ENCODE data around the gene GATM. TPM values are rescaled to one million over a fixed set of nuclear protein-coding genes. Genes with fewer than 3 reads are reported as not detected.

GATM gene
- total and polyA plus RNA-seq, 10 of the 15 experiments (the other 5 are each of a cell fraction or from before 2014, with no cell fraction given), result 11.7 to 83.1 (median 38.2) TPM

- BruUV-seq (replicated peaks), result no TSS peak
- in situ Hi-C loops (cut with MboI), result no loop called here
These were observed 46.4 kb downstream of the GATM start for GRCh38 chr15:45331972-45332371.

More at GRCh38 chr15:45331972-45332371, 46.4 kb downstream of the GATM start:
- no peak overlapping the region for H3K4me2 ChIP-seq (ENCODE audit: control insufficient read depth, insufficient read depth)
- 77% methylated on average over 4 of the region's 4 CpGs for WGBS (ENCODE audit: insufficient coverage, insufficient replicate concordance, low lambda C conversion rate, missing lambda C conversion rate)
- FAIRE-seq (no peak), ATAC-seq (no peak), DNase-seq (ENCODE audit: low read depth, low spot score) (no peak)
- intact Hi-C loops (cut with micrococcal nuclease; ENCODE audit: unreplicated experiment), result no loop called here
- no peak overlapping the region for H2AFZ ChIP-seq (ENCODE audit: control insufficient read depth, low read depth, low read length)
- SMC1A ChIA-PET (ENCODE audit: uncharacterized antibody, unreplicated experiment), result no interaction called here
- no peaks in the 10 kb centered on the region for H3K36me3 ChIP-seq (ENCODE audit: control insufficient read depth in 2 of 2, insufficient read depth in 2 of 2, low read length in 1 of 2)
- H3K4me1 ChIP-seq (ENCODE audit: control insufficient read depth, insufficient read depth, low read length), result peaks cover 4% of the 10 kb centered on the region; the same call in 1 of the 2 replicates
- no peak for TF ChIP-seq RCOR1 (conservative IDR thresholded peaks at IDR 0.05; ENCODE audit: low read depth, low read length)
- no peak for TF ChIP-seq E2F4 (IDR thresholded peaks at IDR 0.05; ENCODE audit: low read depth, low read length)
- no peak for TF ChIP-seq ELK1 (IDR thresholded peaks at IDR 0.05; ENCODE audit: low read depth, low read length)
- TF ChIP-seq POLR2A (IDR thresholded peaks at IDR 0.05; ENCODE audit: low read depth, low read length), result no peak
- TF ChIP-seq POLR2AphosphoS5 (IDR thresholded peaks at IDR 0.05; ENCODE audit: low read length), result no peak
- TF ChIP-seq ZNF592 (IDR thresholded peaks at IDR 0.05), result no peak
- TF ChIP-seq CBX5 (IDR thresholded peaks at IDR 0.05; ENCODE audit: low read depth), result no peak
- no peak for TF ChIP-seq SMC3 (IDR thresholded peaks at IDR 0.05; ENCODE audit: borderline replicate concordance, low read length)
- TF ChIP-seq STAT1 (conservative IDR thresholded peaks at IDR 0.05), result no peak
- no peak for TF ChIP-seq GATAD2B (conservative IDR thresholded peaks at IDR 0.05; ENCODE audit: low read depth)
- no peak for TF ChIP-seq SMAD1 (IDR thresholded peaks at IDR 0.05; ENCODE audit: low read depth, partially characterized antibody)
- no peak for TF ChIP-seq FOXK2 (IDR thresholded peaks at IDR 0.05)
- no peak for TF ChIP-seq BACH1 (IDR thresholded peaks at IDR 0.05; ENCODE audit: borderline replicate concordance)
- no peak for TF ChIP-seq POLR2AphosphoS2 (IDR thresholded peaks at IDR 0.05; ENCODE audit: low read depth, low read length)
- no peaks in the 10 kb centered on the region for H3K27me3 ChIP-seq (replicated peaks in 1 of 2; ENCODE audit: control insufficient read depth in 2 of 2, insufficient read depth in 2 of 2, low read length in 1 of 2)
- CTCF ChIA-PET, result interaction anchor here (0.9 to 1.0 kb wide), 2 partner anchors 24 to 71 kb away, joined by 3 read pairs; a partner anchor contains a TSS
- H3K27ac ChIP-seq (ENCODE audit: control insufficient read depth, insufficient read depth), result no peak overlapping the region
- RAD21 ChIA-PET (ENCODE audit: unreplicated experiment), result no interaction called here
- no peaks in the 10 kb centered on the region for H3K79me2 ChIP-seq (ENCODE audit: control insufficient read depth, insufficient read depth, low read length)
- H3K4me3 ChIP-seq, result no peak overlapping the region
- no peaks in the 10 kb centered on the region for H3K9me3 ChIP-seq (replicated peaks; ENCODE audit: control insufficient read depth, insufficient read depth, low read length)
- POLR2A ChIA-PET, result no interaction called here
- H3K9ac ChIP-seq (ENCODE audit: control insufficient read depth, insufficient read depth, low read length), result no peak overlapping the region
- no peaks in the 10 kb centered on the region for H4K20me1 ChIP-seq (ENCODE audit: control insufficient read depth, insufficient read depth)

All from GM12878 (cell line).